ENCODE data around the gene MBD5.

MBD5 gene

GRCh38 chr2:148058641-148059040 lies 37.8 kb downstream of the MBD5 start:
- DNase-seq (ENCODE audit: low read depth), result peak; percentile 9
- in situ Hi-C loops (cut with HindIII; ENCODE audit: low sequenced_read_pairs), result no loop called here
- TF ChIP-seq, protein P1, sequence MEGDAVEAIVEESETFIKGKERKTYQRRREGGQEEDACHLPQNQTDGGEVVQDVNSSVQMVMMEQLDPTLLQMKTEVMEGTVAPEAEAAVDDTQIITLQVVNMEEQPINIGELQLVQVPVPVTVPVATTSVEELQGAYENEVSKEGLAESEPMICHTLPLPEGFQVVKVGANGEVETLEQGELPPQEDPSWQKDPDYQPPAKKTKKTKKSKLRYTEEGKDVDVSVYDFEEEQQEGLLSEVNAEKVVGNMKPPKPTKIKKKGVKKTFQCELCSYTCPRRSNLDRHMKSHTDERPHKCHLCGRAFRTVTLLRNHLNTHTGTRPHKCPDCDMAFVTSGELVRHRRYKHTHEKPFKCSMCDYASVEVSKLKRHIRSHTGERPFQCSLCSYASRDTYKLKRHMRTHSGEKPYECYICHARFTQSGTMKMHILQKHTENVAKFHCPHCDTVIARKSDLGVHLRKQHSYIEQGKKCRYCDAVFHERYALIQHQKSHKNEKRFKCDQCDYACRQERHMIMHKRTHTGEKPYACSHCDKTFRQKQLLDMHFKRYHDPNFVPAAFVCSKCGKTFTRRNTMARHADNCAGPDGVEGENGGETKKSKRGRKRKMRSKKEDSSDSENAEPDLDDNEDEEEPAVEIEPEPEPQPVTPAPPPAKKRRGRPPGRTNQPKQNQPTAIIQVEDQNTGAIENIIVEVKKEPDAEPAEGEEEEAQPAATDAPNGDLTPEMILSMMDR (IDR thresholded peaks at IDR 0.05; ENCODE audit: low read depth, low read length, missing control alignments), result no peak
- H3K4me3 ChIP-seq (ENCODE audit: low read depth, low read length), result no peak overlapping the region

DNA sequence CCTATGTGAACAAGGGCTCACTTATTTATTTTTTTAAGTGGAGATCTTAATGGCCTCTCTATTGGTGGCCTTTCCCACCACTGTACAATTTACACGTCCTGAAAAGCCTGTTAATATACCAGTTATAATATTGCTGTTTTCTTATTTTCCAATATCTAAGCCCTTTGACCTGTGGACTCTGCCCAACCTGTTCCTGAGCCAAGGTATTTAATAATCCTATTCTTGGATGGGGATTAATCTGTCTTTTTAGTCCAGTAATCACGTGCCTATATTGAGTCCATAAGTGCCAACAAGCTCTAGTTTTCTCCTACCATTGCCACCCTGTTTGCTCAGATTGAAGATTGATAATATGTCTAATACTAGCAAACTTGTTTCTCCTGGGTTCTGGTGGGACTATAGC lies 42.7 kb downstream of the MBD5 start:
- TF ChIP-seq, protein P1 (IDR thresholded peaks at IDR 0.05; ENCODE audit: low read depth, low read length, missing control alignments), result no peak
- DNase-seq (ENCODE audit: low read depth), result no peak
- no peak overlapping the region for H3K4me3 ChIP-seq (ENCODE audit: low read depth, low read length)
- in situ Hi-C loops (cut with HindIII; ENCODE audit: low sequenced_read_pairs), result no loop called here

GRCh38 chr2:148065936-148066335 lies 45.0 kb downstream of the MBD5 start:
- TF ChIP-seq, protein P1 (IDR thresholded peaks at IDR 0.05; ENCODE audit: low read depth, low read length, missing control alignments), result no peak
- in situ Hi-C loops (cut with HindIII; ENCODE audit: low sequenced_read_pairs), result no loop called here
- no peak overlapping the region for H3K4me3 ChIP-seq (ENCODE audit: low read depth, low read length)
- DNase-seq (ENCODE audit: low read depth), result no peak

GRCh38 chr2:148067801-148068200 lies 46.9 kb downstream of the MBD5 start:
- TF ChIP-seq, protein P1 (IDR thresholded peaks at IDR 0.05; ENCODE audit: low read depth, low read length, missing control alignments), result no peak
- no peak overlapping the region for H3K4me3 ChIP-seq (ENCODE audit: low read depth, low read length)
- no peak for DNase-seq (ENCODE audit: low read depth)
- in situ Hi-C loops (cut with HindIII; ENCODE audit: low sequenced_read_pairs), result no loop called here

DNA sequence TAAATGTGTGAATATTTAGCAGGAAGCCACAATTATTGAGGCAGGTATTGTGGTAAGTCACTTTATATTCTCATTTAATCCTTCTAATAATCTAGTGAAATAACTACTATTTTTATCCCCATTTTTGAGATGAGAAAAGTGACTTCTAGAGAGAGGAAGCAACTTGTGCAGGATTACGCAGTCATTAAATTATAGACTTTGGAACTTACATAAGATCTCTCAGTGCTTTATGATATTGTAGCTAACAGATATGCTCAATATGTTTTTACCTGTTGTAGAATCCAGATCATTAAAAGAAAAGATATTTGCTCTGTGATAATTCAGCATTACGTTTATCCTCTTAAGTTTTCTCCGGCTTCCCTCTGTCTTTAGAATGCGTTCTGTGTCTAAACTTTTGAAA lies 50.5 kb downstream of the MBD5 start:
- in situ Hi-C loops (cut with HindIII; ENCODE audit: low sequenced_read_pairs), result no loop called here
- TF ChIP-seq, protein P1 (IDR thresholded peaks at IDR 0.05; ENCODE audit: low read depth, low read length, missing control alignments), result no peak
- no peak for DNase-seq (ENCODE audit: low read depth)
- no peak overlapping the region for H3K4me3 ChIP-seq (ENCODE audit: low read depth, low read length)

DNA sequence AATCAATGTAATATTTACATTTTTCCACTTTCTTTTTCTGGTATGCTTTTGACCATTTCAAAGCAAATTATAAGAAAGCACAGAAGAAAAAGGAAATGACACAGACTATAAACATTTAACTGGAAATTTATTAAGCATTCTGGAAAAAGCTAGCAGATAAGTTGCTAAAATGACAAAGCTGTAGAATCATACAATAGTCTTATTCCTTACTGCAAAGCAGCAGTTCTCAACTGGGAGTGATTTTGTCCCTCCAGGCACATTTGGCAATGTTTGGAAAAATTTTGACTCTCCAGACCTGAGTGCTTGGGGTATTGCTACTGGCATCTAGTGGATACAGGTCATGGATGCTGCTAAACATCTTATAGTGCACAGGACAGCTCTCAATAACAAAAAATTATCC lies 75.1 kb downstream of the MBD5 start:
- DNase-seq (ENCODE audit: low read depth), result no peak
- in situ Hi-C loops (cut with HindIII; ENCODE audit: low sequenced_read_pairs), result no loop called here
- no peak overlapping the region for H3K4me3 ChIP-seq (ENCODE audit: low read depth, low read length)
- TF ChIP-seq, protein P1 (IDR thresholded peaks at IDR 0.05; ENCODE audit: low read depth, low read length, missing control alignments), result no peak

DNA sequence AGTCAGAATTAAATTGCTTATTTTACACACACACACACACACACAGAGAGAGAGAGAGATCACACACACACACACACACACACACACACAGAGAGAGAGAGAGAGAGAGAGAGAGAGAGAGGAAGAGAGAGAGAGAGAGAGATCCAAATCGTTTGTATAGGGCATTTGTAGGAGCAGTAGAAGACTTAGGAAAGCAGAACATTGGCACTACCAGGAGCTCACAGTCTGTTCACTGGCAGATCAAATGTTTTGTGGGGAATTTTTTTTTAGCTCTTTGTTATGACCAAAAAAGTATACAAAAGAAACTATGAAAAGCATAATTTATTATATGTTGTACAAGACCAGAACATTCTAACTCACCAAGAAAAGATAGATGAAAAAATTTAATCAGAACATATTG lies 81.8 kb downstream of the MBD5 start:
- in situ Hi-C loops (cut with HindIII; ENCODE audit: low sequenced_read_pairs), result no loop called here
- TF ChIP-seq, protein P1 (IDR thresholded peaks at IDR 0.05; ENCODE audit: low read depth, low read length, missing control alignments), result no peak
- H3K4me3 ChIP-seq (ENCODE audit: low read depth, low read length), result no peak overlapping the region
- DNase-seq (ENCODE audit: low read depth), result no peak
